GM19351 (cell line): ENCODE results near the gene RIBC2.
"Not testable (repeated sequence)": the region's sequence is repeated elsewhere in the genome, so short reads cannot be mapped to it uniquely, and the experiment has no call there.

ENCODE experiments used
- ATAC-seq: cut with Tn5 transposase; IDR thresholded peaks from one replicate; pipeline ENCODE4 v1.9.1; 2021; ENCODE audit warnings: mild to moderate bottlenecking, moderate library complexity; ENCODE audit not compliant: unreplicated experiment

RIBC2 gene

GRCh38 chr22:45447596-45447995 is 34.1 kb downstream of the RIBC2 start:
- ATAC-seq: not testable (repeated sequence)

GRCh38 chr22:45448431-45448830 is 34.9 kb downstream of the RIBC2 start:
- no peak for ATAC-seq

- ATAC-seq: not testable (repeated sequence)
Observed at GRCh38 chr22:45449442-45449841, 35.9 kb downstream of the RIBC2 start.

- no peak for ATAC-seq
Observed at GRCh38 chr22:45450101-45450785, 36.8 kb downstream of the RIBC2 start.

GRCh38 chr22:45450921-45451651 is 37.6 kb downstream of the RIBC2 start:
- ATAC-seq: no peak

- ATAC-seq: no peak
Observed at GRCh38 chr22:45451972-45452371, 38.5 kb downstream of the RIBC2 start.

GRCh38 chr22:45452565-45453379 is 39.3 kb downstream of the RIBC2 start:
- ATAC-seq: no peak

GRCh38 chr22:45453764-45454163 is 40.3 kb downstream of the RIBC2 start:
- no peak for ATAC-seq

GRCh38 chr22:45454275-45454674 is 40.8 kb downstream of the RIBC2 start:
- no peak for ATAC-seq

- ATAC-seq: no peak
Observed at GRCh38 chr22:45455212-45455611, 41.7 kb downstream of the RIBC2 start.

GRCh38 chr22:45455621-45456020 is 42.1 kb downstream of the RIBC2 start:
- ATAC-seq: no peak

GRCh38 chr22:45456811-45457210 is 43.3 kb downstream of the RIBC2 start:
- no peak for ATAC-seq

- ATAC-seq: no peak
Observed at GRCh38 chr22:45458532-45458931, 45.0 kb downstream of the RIBC2 start.

GRCh38 chr22:45459235-45459634 is 45.7 kb downstream of the RIBC2 start:
- ATAC-seq: no peak

- no peak for ATAC-seq
Observed at GRCh38 chr22:45460288-45461109, 47.0 kb downstream of the RIBC2 start.

- ATAC-seq: no peak
Observed at GRCh38 chr22:45462034-45462655, 48.7 kb downstream of the RIBC2 start.

GRCh38 chr22:45463691-45464090 is 50.2 kb downstream of the RIBC2 start:
- ATAC-seq: not testable (repeated sequence)

- ATAC-seq: no peak
Observed at GRCh38 chr22:45465633-45466032, 52.1 kb downstream of the RIBC2 start.

- ATAC-seq: no peak
Observed at GRCh38 chr22:45468872-45469271, 55.4 kb downstream of the RIBC2 start.
